HG03571 (cell line): ENCODE measurements around the gene GAS2.

Source experiments
- ATAC-seq: cut with Tn5 transposase; IDR thresholded peaks from one replicate; pipeline ENCODE4 v1.9.1; 2021; ENCODE audit not compliant: unreplicated experiment

Gene GAS2

GRCh38 chr11:22785251-22785650 lies 118.8 kb downstream of the GAS2 start:
- no peak for ATAC-seq

- ATAC-seq = peak; percentile 72
Measured at GRCh38 chr11:22786475-22786874, 120.1 kb downstream of the GAS2 start.

- no peak for ATAC-seq
Measured at GRCh38 chr11:22787055-22787454, 120.6 kb downstream of the GAS2 start.

GRCh38 chr11:22787551-22788162 lies 121.2 kb downstream of the GAS2 start:
- ATAC-seq = no peak

- ATAC-seq = no peak
Measured at GRCh38 chr11:22792497-22792896, 126.1 kb downstream of the GAS2 start.

GRCh38 chr11:22795914-22796313 lies 129.5 kb downstream of the GAS2 start:
- ATAC-seq = no peak

GRCh38 chr11:22797047-22797446 lies 130.6 kb downstream of the GAS2 start:
- ATAC-seq = no peak

- no peak for ATAC-seq
Measured at GRCh38 chr11:22798901-22799300, 132.5 kb downstream of the GAS2 start.

- no peak for ATAC-seq
Measured at GRCh38 chr11:22800482-22800881, 134.1 kb downstream of the GAS2 start.

- no peak for ATAC-seq
Measured at GRCh38 chr11:22802861-22803260, 136.4 kb downstream of the GAS2 start.

GRCh38 chr11:22807391-22807790 lies 141.0 kb downstream of the GAS2 start:
- no peak for ATAC-seq

- peak; percentile 97 for ATAC-seq
Measured at GRCh38 chr11:22807855-22808570, 141.6 kb downstream of the GAS2 start.

GRCh38 chr11:22808571-22809197 lies 142.3 kb downstream of the GAS2 start:
- peak; percentile 27 for ATAC-seq

GRCh38 chr11:22809893-22810292 lies 143.5 kb downstream of the GAS2 start:
- ATAC-seq = no peak

- no peak for ATAC-seq
Measured at GRCh38 chr11:22822203-22822602, 155.8 kb downstream of the GAS2 start.

GRCh38 chr11:22828373-22828772 lies 162.0 kb downstream of the GAS2 start:
- ATAC-seq = no peak

- peak; percentile 96 for ATAC-seq
Measured at GRCh38 chr11:22829231-22830081, 163.0 kb downstream of the GAS2 start, which contains the start of gene SVIP. Gene SVIP, minus strand, starts transcription at chr11:22829801. Its CDS starts 53 bp downstream, at chr11:22829748.

GRCh38 chr11:22830082-22830414 lies 163.6 kb downstream of the GAS2 start:
- no peak for ATAC-seq

- no peak for ATAC-seq
Measured at GRCh38 chr11:22832315-22833015, 166.1 kb downstream of the GAS2 start.

GRCh38 chr11:22846726-22847125 lies 180.3 kb downstream of the GAS2 start:
- ATAC-seq = no peak

- ATAC-seq = no peak
Measured at GRCh38 chr11:22851477-22851876, 185.1 kb downstream of the GAS2 start.
